NCI-H1092 treated with DMSO at 0.1 percent for 48 hours (cell line): ENCODE measurements around the gene POP4.

ENCODE experiments used
- DNase-seq: peaks from one replicate; lab custom pipeline; 2025; lab: John Stamatoyannopoulos, UW

POP4 gene

DNA sequence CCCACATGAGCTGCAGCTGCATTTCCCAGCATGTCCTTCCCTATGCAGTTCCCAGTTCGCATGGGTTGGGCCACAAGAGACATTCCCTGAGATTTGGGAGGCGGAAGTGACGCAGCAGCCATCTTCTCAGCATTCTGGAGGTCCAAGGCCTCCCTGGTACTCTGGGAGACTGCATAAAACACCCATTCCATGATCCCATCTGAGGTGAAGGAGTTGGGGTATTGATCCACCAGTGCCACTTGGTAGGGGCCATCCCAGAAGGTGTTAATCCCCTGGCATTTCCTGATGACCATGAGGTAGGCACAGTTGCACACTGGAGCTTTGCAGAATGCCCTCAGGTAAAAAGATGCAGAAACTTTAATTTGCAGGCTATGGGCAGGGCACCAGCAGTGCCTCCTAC, 25.4 kb downstream of the POP4 start:
- no peak for DNase-seq

DNA sequence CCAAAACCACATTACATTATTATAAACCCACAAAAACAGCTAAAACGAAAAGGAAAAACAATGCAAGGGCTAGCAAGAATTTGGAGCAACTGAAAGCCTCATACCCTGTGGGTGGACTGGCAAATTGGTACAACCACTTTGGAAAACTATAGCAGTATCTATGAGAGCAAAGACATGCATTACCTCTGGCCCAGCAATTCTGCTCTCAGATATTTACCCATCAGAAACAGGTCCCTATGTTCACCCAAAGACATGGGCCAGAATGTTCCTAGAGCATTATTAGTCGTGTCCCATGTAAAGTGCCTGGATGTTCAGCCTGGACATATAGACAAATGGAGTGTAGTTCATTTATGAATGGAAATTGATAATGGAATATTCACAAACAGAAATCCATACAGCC, 27.9 kb downstream of the POP4 start:
- DNase-seq = no peak

DNA sequence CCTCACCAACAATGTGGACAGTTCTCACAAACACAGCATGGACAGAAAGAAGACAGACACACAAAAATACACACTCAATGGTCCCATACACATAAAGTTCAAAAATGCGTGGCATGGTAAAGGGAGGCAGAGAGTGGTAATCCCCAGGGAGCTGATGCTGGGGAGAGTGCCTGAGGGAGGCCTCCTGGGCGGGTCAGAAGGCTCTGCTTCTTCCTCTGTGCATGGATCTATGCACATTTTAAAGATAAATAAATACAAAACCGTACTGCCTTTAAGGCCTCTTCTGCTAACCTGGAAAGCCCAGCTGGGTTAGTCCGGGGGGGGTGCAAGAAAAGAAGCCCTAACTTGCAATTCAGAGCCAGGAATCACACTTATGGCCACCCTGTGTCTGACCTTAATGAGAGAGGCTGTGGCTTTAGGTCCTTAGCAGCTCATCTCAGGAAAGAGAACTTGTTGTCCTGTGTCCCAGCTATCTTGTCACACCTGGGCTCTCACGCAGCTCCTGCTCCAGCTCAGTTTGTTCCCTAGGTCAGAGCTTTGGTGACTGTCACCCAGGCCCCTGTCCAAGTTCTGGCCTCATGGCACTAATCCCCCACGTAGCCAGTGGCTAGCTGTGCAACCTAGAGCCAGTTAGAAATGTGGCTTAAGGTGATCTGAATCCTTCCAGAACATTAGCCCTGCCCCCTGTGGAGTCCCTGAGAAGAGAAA, 28.5 kb downstream of the POP4 start:
- no peak for DNase-seq

DNA sequence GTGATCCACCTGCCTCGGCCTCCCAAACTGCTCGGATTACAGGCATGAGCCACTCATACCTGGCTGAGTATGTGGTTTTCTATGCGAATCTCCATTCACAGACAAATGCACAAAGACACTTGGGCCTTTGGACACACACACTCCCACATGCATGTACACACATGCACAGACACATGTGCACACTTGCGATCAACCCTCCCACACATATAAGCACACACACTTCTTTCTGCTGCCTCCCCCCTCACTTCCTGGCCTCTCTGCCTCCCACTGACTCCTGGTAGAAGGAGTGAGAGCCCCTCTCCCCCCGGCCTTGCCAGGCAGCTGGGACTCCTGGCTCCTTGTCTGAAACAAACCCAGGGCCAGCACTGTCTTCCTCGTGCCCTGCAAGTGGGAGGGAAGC, 29.9 kb downstream of the POP4 start:
- DNase-seq = no peak

DNA sequence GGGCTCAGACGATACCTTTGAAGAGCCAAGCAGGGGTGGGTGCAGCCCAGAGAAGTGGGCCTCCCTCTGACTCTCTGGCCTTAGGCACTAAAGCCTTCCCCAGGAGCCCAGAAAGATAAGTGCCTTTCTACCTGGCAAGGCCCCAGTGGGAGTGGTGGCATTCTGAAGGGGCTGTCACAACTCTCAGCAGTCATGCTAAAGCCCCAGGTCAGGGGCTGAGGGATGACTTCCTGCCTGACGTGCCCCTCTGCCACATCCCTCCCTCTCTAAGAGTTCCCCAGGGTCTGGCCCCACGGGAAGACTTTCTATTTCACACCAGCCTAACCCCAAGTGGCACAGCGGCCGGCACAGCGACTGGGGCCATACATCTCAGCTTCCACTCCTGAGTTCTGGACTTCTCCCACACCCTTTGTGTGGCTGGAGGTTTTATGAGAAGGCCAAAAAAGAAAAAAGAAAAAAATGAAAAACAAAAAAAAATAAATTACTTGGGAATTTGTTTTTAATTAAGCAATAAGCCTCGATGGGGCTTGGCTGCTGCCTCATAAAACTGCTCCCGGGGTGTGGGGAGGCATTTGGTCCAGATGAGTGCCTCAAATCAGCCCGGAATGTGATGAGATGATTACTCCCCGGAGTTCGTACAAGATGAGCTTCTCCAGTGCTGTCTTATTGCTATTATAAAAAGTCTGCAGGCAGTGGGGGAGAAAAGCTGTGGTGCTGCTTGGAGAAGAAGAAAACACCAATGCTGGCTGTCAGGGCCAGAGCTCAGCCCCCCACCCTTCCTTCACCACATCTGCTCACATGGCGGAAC, 30.7 kb downstream of the POP4 start:
- no peak for DNase-seq

DNA sequence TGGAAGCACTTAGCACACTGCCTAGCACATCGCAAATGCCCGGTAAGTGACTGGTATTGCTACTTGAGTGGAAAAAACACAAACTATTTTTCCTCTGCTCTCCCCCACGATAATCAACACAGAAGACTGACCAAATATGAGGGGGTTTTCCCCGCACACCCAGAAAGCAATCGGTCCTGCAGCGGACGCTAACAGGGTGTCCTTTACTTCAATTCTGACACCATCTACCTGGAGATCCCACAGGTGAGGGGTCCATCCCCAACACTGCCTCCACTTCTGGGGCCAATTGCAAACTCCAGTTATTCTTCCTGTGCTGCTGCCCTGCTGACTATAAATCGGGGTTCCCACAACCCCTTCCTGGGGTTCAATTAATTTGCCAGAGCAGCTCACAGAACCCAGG, 33.0 kb downstream of the POP4 start:
- no peak for DNase-seq

DNA sequence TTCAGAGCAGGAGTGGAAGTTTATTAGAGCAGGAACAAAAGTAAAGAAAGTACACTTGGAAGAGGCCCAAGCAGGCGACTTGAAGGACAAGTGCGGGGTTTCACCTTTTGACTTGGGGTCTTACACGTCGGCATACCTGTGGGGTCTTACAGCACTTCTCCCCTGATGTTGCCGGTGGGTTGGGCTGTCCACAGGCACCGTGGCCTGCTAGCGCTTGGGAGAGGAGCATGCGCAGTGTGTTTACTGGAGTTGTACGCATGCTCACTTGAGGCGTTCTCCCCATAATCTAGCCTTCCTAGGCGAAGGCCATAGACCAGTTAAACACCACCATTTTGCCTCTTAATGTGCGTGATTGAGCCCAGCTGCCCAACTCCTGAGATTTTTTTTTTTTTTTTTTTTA, 34.1 kb downstream of the POP4 start:
- DNase-seq = no peak

DNA sequence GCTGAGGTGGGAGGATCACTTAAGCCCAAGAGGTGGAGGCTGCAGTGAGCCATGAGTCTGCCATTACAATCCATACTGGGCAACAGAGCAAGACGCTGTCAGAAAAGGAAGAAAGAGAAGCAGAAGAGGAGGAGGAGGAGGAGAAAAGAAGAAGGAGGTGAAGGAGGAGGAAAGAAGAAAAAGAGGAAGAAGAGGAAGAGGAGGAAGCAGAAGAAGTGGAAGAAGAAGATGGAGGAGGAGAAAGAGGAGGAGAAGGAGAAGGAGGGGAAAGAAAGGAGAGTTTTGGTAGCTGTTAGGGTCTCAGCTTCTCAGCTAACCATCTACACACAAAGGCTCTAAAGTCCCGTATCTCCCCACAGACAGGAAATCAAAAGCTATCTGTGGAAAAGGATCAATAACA, 35.5 kb downstream of the POP4 start:
- DNase-seq = no peak

DNA sequence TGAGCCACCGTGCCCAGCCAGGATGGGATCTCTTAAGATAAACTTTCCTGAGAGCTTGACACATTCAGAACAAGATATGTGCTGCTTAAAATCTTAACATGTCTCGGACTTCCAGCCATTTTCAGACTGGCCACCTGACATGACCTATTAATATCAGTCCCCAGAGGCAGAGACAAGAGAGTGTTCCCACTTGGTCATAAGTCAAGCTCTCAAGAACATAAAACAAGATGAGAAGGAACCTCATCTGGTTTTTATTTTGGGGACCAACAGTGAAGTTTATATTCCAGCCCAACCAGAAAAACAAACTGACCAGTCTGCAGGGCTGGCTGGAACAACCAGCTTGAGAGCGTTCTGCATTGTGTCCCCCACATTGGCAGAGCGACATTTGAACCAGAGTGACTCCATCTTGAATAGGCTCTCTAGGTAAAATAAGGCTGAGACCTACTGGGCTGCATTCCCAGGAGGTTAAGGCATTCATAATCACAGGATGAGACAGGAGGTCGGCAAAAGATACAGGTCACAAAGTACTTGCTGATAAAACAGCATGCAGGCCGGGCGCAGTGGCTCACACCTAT, 37.4 kb downstream of the POP4 start:
- DNase-seq = no peak

DNA sequence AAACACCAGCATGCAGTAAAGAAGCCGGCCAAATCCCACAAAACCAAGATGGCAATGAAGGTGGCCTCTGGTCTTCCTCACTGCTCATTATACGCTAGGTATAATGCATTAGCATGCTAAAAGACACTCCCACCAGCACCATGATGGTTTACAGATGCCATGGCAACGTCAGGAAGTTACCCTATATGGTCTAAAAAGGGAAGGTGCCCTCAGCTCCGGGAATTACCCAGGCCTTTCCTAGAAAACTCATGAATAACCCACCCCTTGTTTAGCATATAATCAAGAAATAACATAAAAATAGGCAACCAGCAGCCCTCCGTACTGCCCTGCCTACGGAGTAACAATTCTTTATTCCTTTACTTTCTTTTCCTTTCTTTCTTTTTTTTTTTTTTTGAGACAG, 38.1 kb downstream of the POP4 start:
- no peak for DNase-seq

DNA sequence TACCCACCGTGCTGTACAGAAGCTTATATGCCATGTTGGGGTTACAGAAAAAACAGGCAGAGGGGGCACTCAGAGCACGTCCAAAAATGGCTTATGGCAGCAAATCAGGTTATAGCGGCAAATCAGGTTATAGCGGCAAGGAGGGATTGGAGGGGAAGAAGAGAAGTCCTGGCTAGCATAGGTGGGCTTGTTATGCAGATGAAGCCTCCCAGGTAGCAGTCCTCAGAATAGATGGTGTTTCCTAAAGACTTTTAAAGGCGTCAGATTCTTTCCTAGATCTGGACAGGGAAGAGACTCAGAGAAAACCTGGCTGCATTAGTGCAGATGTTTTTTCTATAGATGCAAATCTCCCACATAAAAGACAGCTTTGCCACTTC, 39.4 kb downstream of the POP4 start:
- DNase-seq = no peak

DNA sequence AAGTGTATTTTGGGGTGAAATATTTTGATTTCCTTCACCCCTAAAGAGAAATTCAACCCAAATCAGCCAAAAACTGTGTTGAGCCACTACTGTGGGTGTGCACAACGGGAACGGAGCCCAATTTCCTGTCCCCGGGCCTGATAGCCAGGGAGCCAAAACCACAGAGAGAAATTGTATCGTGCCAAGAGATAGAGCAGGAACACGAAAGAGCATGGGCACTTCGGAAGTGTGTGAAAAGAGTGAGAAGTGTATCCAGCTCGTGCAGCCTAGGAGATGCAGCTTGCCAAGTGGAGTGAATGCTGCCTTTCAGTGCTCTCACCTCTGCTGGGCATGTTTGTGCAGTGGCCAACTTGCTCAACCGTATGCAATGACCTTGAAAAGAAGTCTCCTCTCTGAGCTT, 39.8 kb downstream of the POP4 start:
- no peak for DNase-seq

DNA sequence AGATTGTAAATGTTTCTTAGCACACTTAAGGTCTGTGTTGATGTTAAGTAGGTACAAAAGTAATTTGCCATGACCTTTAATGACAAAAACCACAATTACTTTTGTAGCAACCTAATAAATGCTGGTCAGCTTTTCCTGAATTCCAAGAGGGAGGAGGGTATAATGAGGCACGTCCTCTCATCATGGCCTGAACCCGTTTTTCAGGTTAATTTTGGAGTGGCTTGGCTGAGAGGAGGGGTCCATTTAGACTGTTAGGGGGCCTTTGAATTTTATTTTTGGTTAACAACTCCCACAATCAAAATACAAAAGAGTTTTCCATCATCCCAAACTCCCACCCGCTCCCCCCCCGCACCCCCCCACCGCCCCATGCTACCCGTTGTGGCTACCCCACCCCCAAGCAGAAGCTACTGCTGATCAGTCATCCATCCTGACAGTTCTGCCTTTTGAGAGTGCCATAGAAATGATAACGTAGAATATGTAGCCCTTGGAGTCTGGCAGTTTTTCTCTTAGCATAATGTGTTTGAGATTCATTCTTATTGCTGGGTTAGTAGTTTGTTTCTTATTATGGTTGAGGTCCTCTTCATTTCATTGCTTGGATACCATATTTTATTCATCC, 44.8 kb downstream of the POP4 start:
- DNase-seq = no peak

DNA sequence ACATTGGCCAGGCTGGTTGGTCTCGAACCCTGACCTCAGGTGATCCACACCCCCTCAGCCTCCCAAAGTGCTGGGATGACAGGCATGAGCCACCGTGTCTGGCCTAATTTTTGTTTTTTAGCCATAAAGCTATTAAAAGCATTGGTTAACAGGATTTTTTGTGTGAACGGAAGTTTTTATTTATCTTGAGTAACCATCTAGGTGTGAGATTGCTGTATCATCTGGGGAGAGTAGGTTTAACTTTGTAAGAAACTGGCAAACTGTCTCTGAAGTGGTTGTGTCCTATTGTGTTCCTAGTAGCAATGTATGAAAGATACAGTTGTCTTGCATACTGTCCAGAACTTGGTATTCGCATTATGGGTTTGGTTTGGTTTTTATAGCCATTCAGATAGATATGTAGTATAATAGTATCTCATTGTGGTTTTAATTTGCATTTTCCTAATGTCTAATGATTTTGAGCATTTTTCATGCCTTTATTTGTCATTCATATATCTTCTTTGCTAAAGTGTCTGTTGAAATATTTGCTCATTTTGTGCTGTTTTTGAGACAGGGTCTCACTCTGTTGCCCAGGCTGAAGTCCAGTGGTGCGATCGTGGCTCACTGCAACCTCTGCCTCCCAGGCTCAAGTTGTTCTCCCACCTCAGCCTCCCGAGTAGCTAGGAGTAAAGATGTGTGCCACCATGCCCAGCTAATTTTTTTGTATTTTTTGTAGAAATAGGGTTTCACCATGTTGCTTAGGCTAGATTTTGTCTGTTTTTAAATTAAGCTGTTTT, 45.7 kb downstream of the POP4 start:
- DNase-seq = no peak

DNA sequence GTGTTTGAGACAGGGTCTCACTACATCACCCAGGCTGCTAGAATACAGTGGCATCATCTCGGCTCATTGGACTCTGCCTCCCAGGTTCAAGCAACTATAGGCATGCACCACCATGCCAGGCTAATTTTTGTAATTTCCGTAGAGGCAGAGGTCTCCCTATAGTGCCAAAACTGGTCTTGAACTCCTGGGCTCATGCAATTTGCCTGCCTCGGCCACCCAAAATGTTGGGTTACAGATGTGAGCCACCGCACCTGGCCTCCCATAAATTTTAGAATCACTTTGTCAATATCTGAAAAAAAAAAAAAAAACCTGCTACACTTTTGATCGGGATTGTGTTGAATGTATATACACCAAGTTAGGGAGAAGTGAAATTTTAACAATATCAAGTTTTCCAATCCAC, 47.3 kb downstream of the POP4 start:
- no peak for DNase-seq

DNA sequence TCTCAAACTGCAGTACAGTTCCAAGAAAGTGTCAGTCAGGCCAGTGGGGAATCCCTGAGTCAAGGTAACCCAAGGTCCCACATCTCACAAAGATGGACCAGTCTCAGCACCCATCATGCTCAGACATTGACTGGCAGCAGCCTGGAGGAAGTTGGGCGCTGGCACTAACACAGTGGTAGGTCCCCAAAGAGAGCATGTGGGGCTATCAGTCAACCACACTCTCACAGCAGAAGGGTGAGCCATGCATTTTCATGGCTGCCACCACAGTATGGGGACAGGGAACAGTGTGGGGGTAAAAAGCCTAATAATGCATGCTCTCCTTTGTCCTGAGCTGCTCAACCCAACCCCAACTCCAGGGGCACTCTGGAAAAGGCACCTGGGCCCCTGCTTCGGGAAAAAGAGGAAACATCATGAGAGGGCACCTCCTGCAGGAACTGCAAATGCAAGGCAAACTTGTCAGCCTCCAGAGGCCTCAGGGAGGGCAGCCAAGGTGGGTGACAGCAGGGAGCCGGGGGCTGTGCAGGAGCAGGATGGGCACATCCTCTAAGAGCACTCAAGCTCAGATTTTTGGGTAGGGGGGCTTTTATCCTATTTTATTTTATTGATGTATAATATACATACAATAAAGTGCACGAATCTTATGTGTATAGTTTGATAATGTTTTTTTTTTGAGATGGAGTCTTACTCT, 49.7 kb downstream of the POP4 start:
- DNase-seq = no peak

DNA sequence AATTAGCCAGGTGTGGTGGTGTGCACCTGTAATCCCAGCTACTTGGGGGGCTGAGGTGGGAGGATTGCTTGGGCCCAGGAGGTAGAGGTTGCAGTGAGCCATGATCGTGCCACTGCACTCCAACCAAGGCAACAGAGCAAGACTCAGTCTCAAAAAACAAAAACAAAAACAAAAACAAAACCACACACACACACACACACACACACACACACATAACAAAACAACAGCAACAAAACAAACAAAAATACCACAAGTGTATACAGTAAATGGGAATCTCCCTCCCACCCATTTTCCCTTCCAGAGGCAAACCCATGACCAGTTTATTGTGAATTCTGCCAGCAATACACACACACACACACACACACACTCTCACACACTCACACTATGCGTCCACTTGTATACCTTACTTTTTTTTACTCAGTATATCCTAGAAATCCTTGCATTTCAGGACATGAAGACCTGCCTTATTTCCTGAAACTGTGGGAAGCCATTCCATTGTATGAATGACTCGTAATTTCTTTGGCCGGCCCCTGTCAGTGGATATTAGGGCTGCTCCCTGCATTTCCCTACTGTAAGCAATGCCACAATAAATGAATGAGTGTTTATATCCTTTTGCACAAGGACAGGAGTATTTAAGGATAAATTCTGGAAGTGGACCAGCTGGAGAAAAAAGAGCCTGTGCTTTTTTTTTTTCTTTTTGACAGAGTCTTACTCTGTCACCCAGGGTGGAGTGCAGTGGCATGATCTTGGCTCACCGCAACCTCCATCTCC, 52.3 kb downstream of the POP4 start:
- DNase-seq = no peak

DNA sequence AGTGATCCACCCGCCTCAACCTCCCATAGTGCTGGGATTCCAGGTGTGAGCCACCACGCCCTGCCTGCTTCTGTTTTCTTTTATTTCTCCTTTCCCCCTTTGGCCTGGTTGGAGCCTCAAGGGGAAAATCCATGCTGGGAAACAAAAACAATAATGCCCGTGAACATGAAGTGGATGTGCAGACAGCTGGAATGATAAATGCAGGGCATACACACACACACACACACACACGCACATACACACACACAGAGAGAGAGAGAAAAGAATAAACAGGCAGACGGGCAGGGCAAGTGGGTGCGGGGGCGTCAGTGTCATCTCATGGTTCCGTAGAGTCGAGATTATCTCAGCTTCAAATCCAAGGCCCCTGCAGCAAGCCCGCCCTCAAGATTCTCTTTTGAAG, 54.8 kb downstream of the POP4 start:
- DNase-seq = no peak

DNA sequence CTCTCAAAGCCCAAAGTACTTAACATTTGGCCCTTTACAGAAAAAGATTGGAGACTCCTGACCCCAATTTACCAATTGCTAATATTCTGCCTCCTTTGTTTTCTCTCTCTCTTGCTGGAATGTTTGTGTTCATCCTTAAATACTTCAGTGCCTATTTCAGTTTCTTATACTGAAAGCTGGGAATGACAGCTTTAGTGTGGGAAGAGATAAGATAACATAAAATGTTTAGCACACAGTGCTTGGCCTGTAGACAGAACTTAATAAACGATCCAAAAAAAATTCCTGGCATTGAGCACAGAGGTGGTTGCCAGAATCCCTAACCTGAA, 56.2 kb downstream of the POP4 start:
- DNase-seq = no peak

DNA sequence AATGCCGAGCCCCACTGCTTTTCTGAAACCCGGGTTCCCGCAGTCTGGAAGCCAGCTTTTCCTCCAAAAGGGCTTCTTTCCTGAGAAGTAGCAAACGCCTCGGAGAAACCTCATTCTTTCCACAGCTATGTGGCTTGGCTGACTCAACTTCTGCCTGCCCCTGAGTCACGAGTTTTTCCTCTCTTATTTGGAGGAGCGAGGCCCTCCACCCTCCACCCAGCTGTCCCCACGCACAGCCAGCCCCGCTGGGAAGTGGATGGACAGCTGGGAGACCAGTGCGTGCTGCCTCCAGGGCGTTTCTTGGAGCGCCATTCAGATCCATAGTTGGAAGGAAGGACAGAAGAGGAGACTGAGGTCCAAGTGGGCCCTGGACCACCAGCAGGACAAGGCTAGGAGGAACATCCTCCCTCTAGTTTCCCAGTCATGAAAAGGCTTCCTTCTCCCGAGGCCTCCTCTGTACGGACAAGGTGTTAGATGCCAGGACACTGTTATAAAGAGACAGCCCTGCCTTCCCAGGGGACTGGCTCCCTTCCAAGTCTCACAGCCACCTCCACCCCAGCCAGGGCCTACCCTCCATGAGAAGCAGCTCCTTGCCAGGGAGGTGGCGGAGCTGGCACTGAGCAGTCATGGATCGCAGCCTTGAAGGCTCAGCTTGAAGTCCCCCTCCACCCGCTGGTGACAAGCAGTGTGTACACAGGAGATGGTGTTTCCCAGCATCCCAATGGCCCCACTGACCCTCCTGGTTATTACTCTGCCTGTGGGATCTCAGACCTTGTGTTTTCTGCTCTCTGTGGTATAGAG, 56.7 kb downstream of the POP4 start:
- DNase-seq = no peak
